H54 (cell line): ENCODE data around the gene CCR8.

ENCODE experiments used
- DNase-seq: peaks from one replicate; pipeline ENCODE4 v3.0.0; 2011; ENCODE audit warnings: low spot score, mixed read lengths; ENCODE audit not compliant: insufficient read length
- FAIRE-seq: peaks from 3 replicates; lab custom pipeline; 2011; peaks lifted over from hg19 to GRCh38; lab: Jason Lieb, UNC
- POLR2A ChIP-seq: IDR thresholded peaks from 2 replicates; pipeline ENCODE4 v1.6.1; 2011; ENCODE audit warnings: low read depth, mild to moderate bottlenecking, low read length

Gene CCR8

GRCh38 chr3:39381432-39381831 is 51.9 kb downstream of the CCR8 start:
- FAIRE-seq (no peak), DNase-seq (no peak)
- no peak for TF ChIP-seq POLR2A
